ENCODE data around the gene C2orf76. TPM values are rescaled to one million over a fixed set of nuclear protein-coding genes. Genes with fewer than 3 reads are reported as not detected.
"Not testable (repeated sequence)": the region's sequence is repeated elsewhere in the genome, so short reads cannot be mapped to it uniquely, and the experiment has no call there.

C2orf76 gene
- total and polyA plus RNA-seq, 7 donors: 4.1 to 9.3 (median 7.1) TPM

GRCh38 chr2:119278946-119279345 is 87.7 kb downstream of the C2orf76 start:
- DNase-seq (no peak), ATAC-seq (no peak)
- H3K4me1 ChIP-seq: peaks cover 9% of the 10 kb centered on the region
- H3K36me3 ChIP-seq (ENCODE audit: insufficient read depth in 1 of 2, low read depth in 1 of 2): no peaks in the 10 kb centered on the region
- H3K27ac ChIP-seq: peak overlapping the region; percentile 14
- no peaks in the 10 kb centered on the region for H3K9me3 ChIP-seq
- no peak for TF ChIP-seq CTCF (IDR thresholded peaks at IDR 0.05)
- H3K4me3 ChIP-seq: no peak overlapping the region
- 49 to 75% (median 52%) methylated on average over 6 of the region's 6 CpGs for WGBS, 3 donors
- intact Hi-C loops (cut with DNase I): no loop called here
- no peaks in the 10 kb centered on the region for H3K27me3 ChIP-seq (ENCODE audit: insufficient read depth in 3 of 3, low read length in 2 of 3)

- H3K27ac ChIP-seq; ATAC-seq; H3K36me3 ChIP-seq (ENCODE audit: insufficient read depth in 1 of 2, low read depth in 1 of 2); H3K4me3 ChIP-seq; H3K9me3 ChIP-seq; DNase-seq; intact Hi-C loops (cut with DNase I); H3K4me1 ChIP-seq; H3K27me3 ChIP-seq (ENCODE audit: insufficient read depth in 3 of 3, low read length in 2 of 3): not testable (repeated sequence)
- 79 to 88% (median 88%) methylated on average over 2 of the region's 2 CpGs for WGBS, 3 donors
Observed at GRCh38 chr2:119278385-119278784, 88.2 kb downstream of the C2orf76 start.

GRCh38 chr2:119276864-119277263 is 89.8 kb downstream of the C2orf76 start:
- no peaks in the 10 kb centered on the region for H3K9me3 ChIP-seq
- H3K36me3 ChIP-seq (ENCODE audit: insufficient read depth in 1 of 2, low read depth in 1 of 2): no peaks in the 10 kb centered on the region
- ATAC-seq: no peak
- DNase-seq: no peak
- WGBS, 3 donors: 63 to 66% (median 64%) methylated on average over 8 of the region's 8 CpGs
- no peak overlapping the region for H3K4me3 ChIP-seq
- H3K4me1 ChIP-seq: no peaks in the 10 kb centered on the region
- H3K27me3 ChIP-seq (ENCODE audit: insufficient read depth in 3 of 3, low read length in 2 of 3): no peaks in the 10 kb centered on the region
- intact Hi-C loops (cut with DNase I): no loop called here
- H3K27ac ChIP-seq: no peak overlapping the region
- TF ChIP-seq CTCF (IDR thresholded peaks at IDR 0.05): no peak

GRCh38 chr2:119267604-119268003 is 99.0 kb downstream of the C2orf76 start:
- DNase-seq: no peak
- intact Hi-C loops (cut with DNase I): loop anchor here (5.0 to 10.0 kb wide), 2 partner anchors 45 to 253 kb away; partner anchors contain the start of gene STEAP3 (in 1 of the 2)
- Histone ChIP-seq H3K36me3 (ENCODE audit: insufficient read depth in 1 of 2, low read depth in 1 of 2) (peaks cover 0 to 27% of the 10 kb centered on the region in 2 donors), H3K27ac (no peak overlapping the region), H3K9me3 (peaks cover 3% of the 10 kb centered on the region), H3K4me3 (no peak overlapping the region), H3K27me3 (ENCODE audit: insufficient read depth in 3 of 3, low read length in 2 of 3) (no peaks in the 10 kb centered on the region), H3K4me1 (peaks cover 5% of the 10 kb centered on the region)
- TF ChIP-seq CTCF (IDR thresholded peaks at IDR 0.05): no peak
- no peak for ATAC-seq

GRCh38 chr2:119266091-119266589 is 100.5 kb downstream of the C2orf76 start:
- H3K4me1 ChIP-seq: peaks cover 5% of the 10 kb centered on the region
- ATAC-seq: no peak
- 89 to 92% (median 91%) methylated on average over 8 of the region's 8 CpGs for WGBS, 3 donors
- TF ChIP-seq CTCF (IDR thresholded peaks at IDR 0.05): no peak
- no peak for DNase-seq
- H3K4me3 ChIP-seq: no peak overlapping the region
- no peaks in the 10 kb centered on the region for H3K27me3 ChIP-seq (ENCODE audit: insufficient read depth in 3 of 3, low read length in 2 of 3)
- H3K9me3 ChIP-seq: peaks cover 3% of the 10 kb centered on the region
- intact Hi-C loops (cut with DNase I): loop anchor here (5.0 to 10.0 kb wide), 2 partner anchors 44 to 251 kb away; partner anchors contain the start of gene STEAP3 (in 1 of the 2)
- no peak overlapping the region for H3K27ac ChIP-seq
- peaks cover 0 to 37% of the 10 kb centered on the region in 2 donors for H3K36me3 ChIP-seq (ENCODE audit: insufficient read depth in 1 of 2, low read depth in 1 of 2)
